GM18868 (cell line): ENCODE results near the gene WIPI1.
"Not testable (repeated sequence)": the region's sequence is repeated elsewhere in the genome, so short reads cannot be mapped to it uniquely, and the experiment has no call there.

ENCODE experiments used
- ATAC-seq: cut with Tn5 transposase; IDR thresholded peaks from one replicate; pipeline ENCODE4 v1.9.1; 2021; ENCODE audit warnings: mild to moderate bottlenecking, moderate library complexity; ENCODE audit not compliant: unreplicated experiment

Gene WIPI1

GRCh38 chr17:68457168-68457538 lies at the start of gene WIPI1:
Gene WIPI1 (minus strand): TSS chr17:68457496. CDS start chr17:68457421, 75 bp downstream.
- ATAC-seq = peak; percentile 24

GRCh38 chr17:68505951-68506350 lies 48.7 kb upstream of the WIPI1 start:
- ATAC-seq = no peak

GRCh38 chr17:68501074-68501473 lies 43.8 kb upstream of the WIPI1 start:
- no peak for ATAC-seq

- ATAC-seq = no peak
Measured at GRCh38 chr17:68499587-68499986, 42.3 kb upstream of the WIPI1 start.

- ATAC-seq = peak; percentile 34
Measured at GRCh38 chr17:68498479-68499326, 41.4 kb upstream of the WIPI1 start.

GRCh38 chr17:68497885-68498319 lies 40.6 kb upstream of the WIPI1 start:
- peak; percentile 96 for ATAC-seq

- no peak for ATAC-seq
Measured at GRCh38 chr17:68495081-68495480, 37.8 kb upstream of the WIPI1 start.

- not testable (repeated sequence) for ATAC-seq
Measured at GRCh38 chr17:68492394-68493054, 35.2 kb upstream of the WIPI1 start.

GRCh38 chr17:68491381-68492231 lies 34.3 kb upstream of the WIPI1 start:
- ATAC-seq = no peak

- ATAC-seq = no peak
Measured at GRCh38 chr17:68489919-68490318, 32.6 kb upstream of the WIPI1 start.

- no peak for ATAC-seq
Measured at GRCh38 chr17:68484458-68484857, 27.2 kb upstream of the WIPI1 start.

GRCh38 chr17:68482576-68483041 lies 25.3 kb upstream of the WIPI1 start:
- no peak for ATAC-seq

- ATAC-seq = no peak
Measured at GRCh38 chr17:68480885-68481284, 23.6 kb upstream of the WIPI1 start.

GRCh38 chr17:68470961-68471360 lies 13.7 kb upstream of the WIPI1 start:
- ATAC-seq = no peak

GRCh38 chr17:68468788-68469187 lies 11.5 kb upstream of the WIPI1 start:
- ATAC-seq = no peak

GRCh38 chr17:68468334-68468733 lies 11.0 kb upstream of the WIPI1 start:
- no peak for ATAC-seq

- no peak for ATAC-seq
Measured at GRCh38 chr17:68463211-68464019, 6.1 kb upstream of the WIPI1 start.

- ATAC-seq = peak; percentile 52
Measured at GRCh38 chr17:68462381-68463210, 5.3 kb upstream of the WIPI1 start.

- ATAC-seq = no peak
Measured at GRCh38 chr17:68461589-68461988, 4.3 kb upstream of the WIPI1 start.
